GM18858 (cell line): Measurements from ENCODE around the gene ANO8.
A peak's percentile ranks its signal among the peaks of the same experiment; 100 is the strongest.
"Not testable (repeated sequence)": the region's sequence is repeated elsewhere in the genome, so short reads cannot be mapped to it uniquely, and the experiment has no call there.

Experiments used
- ATAC-seq: cut with Tn5 transposase; IDR thresholded peaks from one replicate; pipeline ENCODE4 v1.9.1; 2021; ENCODE audit not compliant: unreplicated experiment

Gene ANO8

GRCh38 chr19:17311455-17312188 lies 23.0 kb downstream of the ANO8 start:
- no peak for ATAC-seq

- no peak for ATAC-seq
Observed at GRCh38 chr19:17309965-17310461, 24.6 kb downstream of the ANO8 start.

- ATAC-seq: peak; percentile 37
Observed at GRCh38 chr19:17309198-17309964, 25.3 kb downstream of the ANO8 start, which contains the start of gene DDA1. DDA1 (plus strand) TSS chr19:17309563; CDS start chr19:17309655, 92 bp downstream.

GRCh38 chr19:17307876-17308377 lies 26.7 kb downstream of the ANO8 start:
- ATAC-seq: no peak

GRCh38 chr19:17306285-17306714 lies 28.4 kb downstream of the ANO8 start:
- no peak for ATAC-seq

- peak; percentile 56 for ATAC-seq
Observed at GRCh38 chr19:17305517-17306284, 29.0 kb downstream of the ANO8 start, which contains the start of gene MRPL34. MRPL34 (plus strand) TSS chr19:17305872; CDS start chr19:17305893, 21 bp downstream.

GRCh38 chr19:17305216-17305516 lies 29.5 kb downstream of the ANO8 start:
- ATAC-seq: no peak

GRCh38 chr19:17304386-17305215 lies 30.1 kb downstream of the ANO8 start:
- no peak for ATAC-seq

GRCh38 chr19:17303940-17304267 lies 30.8 kb downstream of the ANO8 start:
- no peak for ATAC-seq

GRCh38 chr19:17303167-17303939 lies 31.3 kb downstream of the ANO8 start, which contains the start of gene ABHD8:
ABHD8 (minus strand) TSS chr19:17303425; CDS start chr19:17301616, 1,809 bp downstream.
- no peak for ATAC-seq

- no peak for ATAC-seq
Observed at GRCh38 chr19:17302391-17303166, 32.1 kb downstream of the ANO8 start.

- no peak for ATAC-seq
Observed at GRCh38 chr19:17300992-17301619, 33.5 kb downstream of the ANO8 start.

- ATAC-seq: no peak
Observed at GRCh38 chr19:17296976-17297375, 37.7 kb downstream of the ANO8 start.

- no peak for ATAC-seq
Observed at GRCh38 chr19:17296273-17296672, 38.4 kb downstream of the ANO8 start.

GRCh38 chr19:17295551-17295950 lies 39.1 kb downstream of the ANO8 start:
- ATAC-seq: not testable (repeated sequence)

GRCh38 chr19:17294051-17294891 lies 40.4 kb downstream of the ANO8 start:
- no peak for ATAC-seq

- no peak for ATAC-seq
Observed at GRCh38 chr19:17293605-17294004, 41.0 kb downstream of the ANO8 start.
